ENCODE measurements around the gene OSR1. TPM values are rescaled to one million over a fixed set of nuclear protein-coding genes. Genes with fewer than 3 reads are reported as not detected.

Gene OSR1
- total RNA-seq, 1 experiment from 2014 or later, result 1.3 TPM

DNA sequence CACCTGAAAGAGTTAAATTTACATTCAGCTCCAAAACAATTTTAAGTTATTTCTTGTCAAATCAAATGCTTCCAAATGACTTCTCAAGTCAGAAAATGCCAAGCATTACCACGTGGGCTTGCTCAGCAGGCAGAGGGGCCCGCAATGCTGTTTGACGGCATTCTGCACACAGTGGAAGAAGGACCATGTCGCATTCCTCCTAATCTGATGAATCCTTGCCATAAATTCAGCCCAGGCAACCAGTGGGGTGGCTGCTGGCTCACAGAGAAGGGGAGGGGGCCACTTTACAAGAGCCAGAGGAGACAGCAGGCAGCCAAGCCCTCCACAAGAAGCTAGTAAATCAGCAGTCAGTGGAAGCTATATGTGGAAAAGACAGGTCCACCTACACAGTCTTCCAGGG, 56.7 kb downstream of the OSR1 start:
- CTCF ChIA-PET, result no interaction called here
- H3K9me3 Mint-ChIP-seq (ENCODE audit: low read depth, unreplicated experiment), result no peaks in the 10 kb centered on the region
- no peak overlapping the region for H3K4me3 Mint-ChIP-seq (ENCODE audit: low read depth, unreplicated experiment)
- H3K36me3 Mint-ChIP-seq (ENCODE audit: insufficient read depth, unreplicated experiment), result no peaks in the 10 kb centered on the region
- no peaks in the 10 kb centered on the region for H3K27me3 Mint-ChIP-seq (ENCODE audit: unreplicated experiment)
- BruUV-seq (replicated peaks), result no TSS peak
- DNase-seq, result no peak
- intact Hi-C loops (cut with micrococcal nuclease; ENCODE audit: unreplicated experiment), result no loop called here
- no peak overlapping the region for H3K27ac Mint-ChIP-seq (ENCODE audit: unreplicated experiment)
- H3K4me1 Mint-ChIP-seq (ENCODE audit: low read depth, unreplicated experiment), result peaks cover 8% of the 10 kb centered on the region
- TF ChIP-seq, protein P1, sequence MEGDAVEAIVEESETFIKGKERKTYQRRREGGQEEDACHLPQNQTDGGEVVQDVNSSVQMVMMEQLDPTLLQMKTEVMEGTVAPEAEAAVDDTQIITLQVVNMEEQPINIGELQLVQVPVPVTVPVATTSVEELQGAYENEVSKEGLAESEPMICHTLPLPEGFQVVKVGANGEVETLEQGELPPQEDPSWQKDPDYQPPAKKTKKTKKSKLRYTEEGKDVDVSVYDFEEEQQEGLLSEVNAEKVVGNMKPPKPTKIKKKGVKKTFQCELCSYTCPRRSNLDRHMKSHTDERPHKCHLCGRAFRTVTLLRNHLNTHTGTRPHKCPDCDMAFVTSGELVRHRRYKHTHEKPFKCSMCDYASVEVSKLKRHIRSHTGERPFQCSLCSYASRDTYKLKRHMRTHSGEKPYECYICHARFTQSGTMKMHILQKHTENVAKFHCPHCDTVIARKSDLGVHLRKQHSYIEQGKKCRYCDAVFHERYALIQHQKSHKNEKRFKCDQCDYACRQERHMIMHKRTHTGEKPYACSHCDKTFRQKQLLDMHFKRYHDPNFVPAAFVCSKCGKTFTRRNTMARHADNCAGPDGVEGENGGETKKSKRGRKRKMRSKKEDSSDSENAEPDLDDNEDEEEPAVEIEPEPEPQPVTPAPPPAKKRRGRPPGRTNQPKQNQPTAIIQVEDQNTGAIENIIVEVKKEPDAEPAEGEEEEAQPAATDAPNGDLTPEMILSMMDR (IDR thresholded peaks at IDR 0.05; ENCODE audit: unreplicated experiment), result no peak

Small RNA genes within 50 kb of the gene (microRNA-seq; reads per million reads assigned to microRNA genes)
- gene MIR4757, result 2.1 reads per million
